HG02870 (cell line): ENCODE measurements around the gene RAMP1.
"Not testable (repeated sequence)": the region's sequence is repeated elsewhere in the genome, so short reads cannot be mapped to it uniquely, and the experiment has no call there.

ENCODE experiments used
- ATAC-seq: cut with Tn5 transposase; IDR thresholded peaks from one replicate; pipeline ENCODE4 v1.9.1; 2021; ENCODE audit warnings: mild to moderate bottlenecking, moderate library complexity; ENCODE audit not compliant: unreplicated experiment

The RAMP1 gene

DNA sequence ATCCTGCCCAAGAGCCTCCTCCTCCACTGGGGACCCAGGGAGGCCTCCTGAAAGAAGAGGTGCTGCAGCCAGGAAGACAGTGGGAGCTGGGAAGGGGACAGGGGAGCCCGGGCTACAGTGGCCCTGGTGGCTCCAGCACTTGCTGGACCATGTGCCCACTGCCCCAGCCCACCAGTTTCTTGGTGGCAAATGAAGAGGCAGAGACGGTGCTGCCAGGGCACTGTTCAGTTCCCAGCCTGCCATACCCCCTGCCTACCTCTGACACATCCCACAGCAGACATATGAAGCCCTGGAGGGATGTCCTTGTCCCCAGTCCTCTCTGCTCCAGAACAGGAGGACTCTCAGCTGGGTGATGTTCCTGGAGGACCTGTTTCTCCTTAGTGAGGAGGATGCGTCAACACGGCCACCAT is 3.7 kb downstream of the RAMP1 start:
- ATAC-seq = no peak

DNA sequence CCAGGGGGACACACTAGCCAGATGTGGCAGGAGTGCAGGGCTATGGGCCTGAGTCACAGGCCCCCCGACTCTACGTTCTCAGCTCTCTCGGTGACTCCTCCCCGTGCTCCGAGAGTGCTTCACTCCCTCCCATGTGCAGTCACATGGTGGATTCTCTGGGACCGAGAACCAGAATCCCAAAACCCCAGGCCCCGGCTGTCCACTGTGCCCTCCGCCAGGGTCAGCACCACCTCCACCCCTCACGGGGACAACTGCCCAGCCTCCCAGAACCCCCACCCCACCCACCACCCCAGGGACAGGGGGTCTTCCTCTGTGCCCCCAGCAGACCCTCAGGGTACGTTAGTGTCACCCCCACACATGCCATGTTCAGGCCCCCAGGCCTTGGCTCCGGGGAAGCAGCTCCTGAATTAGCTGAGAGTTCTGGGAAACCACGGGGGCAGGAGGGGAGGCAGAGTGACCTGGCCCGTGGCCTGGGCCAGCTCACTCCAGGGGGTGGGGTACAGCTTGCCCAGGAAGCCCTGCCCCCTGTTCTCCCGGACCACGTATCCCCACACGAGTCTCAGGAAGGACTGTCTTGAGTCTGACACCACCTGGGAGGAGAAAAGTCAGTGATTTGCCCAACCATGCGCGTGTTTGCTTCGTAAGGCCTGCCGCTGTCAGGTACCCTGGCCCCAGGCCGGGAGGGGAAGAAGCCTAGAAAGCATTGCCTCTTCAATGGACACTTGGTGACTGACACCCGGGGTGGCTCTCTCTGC is 4.4 kb downstream of the RAMP1 start:
- no peak for ATAC-seq

DNA sequence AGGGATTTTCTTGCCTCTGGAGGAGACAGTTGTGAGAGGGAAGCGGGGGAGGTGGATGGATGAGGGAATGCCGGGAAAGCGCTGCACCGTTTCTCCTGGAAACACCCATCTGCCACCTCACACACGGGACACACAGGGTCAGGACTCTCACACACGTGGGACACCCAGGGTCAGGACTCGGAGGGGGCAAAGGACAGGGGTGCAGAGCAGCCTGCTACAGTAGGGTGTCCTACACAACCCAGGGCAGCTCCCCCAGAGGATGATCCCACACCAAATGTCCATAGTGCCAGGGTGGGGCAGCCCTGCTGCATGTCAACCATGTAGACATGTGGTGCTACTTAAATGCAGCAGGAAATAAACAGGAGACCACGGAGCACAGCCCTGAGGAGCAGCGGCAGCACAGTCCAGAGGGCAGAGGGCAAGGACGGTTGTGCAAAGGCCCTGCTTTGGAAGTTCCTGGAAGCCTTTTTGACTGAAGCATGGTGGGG is 5.1 kb downstream of the RAMP1 start:
- no peak for ATAC-seq

DNA sequence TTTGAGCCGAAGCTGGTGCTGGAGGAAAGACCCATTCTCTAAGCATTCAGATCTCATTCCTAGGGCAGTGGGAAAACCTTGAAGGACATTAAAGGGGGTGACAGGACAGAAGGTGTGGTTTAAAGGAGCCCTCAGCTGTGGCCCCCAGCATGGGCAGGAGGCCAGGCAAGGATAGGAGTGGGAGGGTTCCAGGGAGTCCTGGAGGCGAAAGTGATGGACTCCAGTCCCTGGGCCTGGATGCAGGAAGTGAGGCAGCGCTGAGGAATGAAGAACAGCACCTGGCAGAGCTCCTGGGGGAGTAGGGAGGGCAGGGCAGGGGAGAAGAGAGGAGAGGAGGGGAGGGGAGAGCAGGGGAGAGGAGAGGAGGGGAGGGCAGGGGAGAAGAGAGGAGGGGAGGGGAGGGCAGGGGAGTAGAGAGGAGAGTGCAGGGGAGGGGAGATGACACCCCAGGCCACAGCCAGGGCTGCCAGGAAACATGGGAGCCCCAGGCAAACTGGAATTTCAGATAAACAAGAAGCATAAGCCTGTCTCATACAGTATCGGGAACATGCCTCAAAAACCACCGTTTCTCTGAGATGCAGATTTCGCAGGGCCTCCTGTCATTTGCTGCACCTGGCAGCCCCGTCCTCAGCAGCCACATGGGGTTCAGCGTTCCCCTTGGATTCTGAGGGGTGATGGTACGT is 5.7 kb downstream of the RAMP1 start:
- ATAC-seq = no peak

DNA sequence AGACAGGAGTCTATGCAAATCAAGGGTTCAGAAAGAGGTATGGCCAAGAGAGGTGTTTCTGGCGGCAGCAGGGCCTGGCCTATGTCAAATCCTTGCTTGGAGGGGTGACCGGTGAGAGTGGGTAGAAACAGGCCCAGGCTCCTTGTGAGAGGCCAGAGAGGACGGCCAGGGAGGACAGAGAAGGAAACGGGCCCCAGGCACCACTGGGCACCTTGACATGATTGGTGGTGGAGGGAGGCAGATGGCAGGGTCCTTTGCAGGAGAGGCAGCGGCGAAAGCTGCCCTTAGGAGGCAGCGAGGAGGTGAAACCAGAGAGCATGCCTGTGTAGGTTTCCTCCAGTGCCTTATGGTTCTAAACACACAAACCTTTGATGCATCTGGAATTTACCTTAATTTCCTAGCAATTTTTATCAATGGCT is 6.2 kb downstream of the RAMP1 start:
- no peak for ATAC-seq

DNA sequence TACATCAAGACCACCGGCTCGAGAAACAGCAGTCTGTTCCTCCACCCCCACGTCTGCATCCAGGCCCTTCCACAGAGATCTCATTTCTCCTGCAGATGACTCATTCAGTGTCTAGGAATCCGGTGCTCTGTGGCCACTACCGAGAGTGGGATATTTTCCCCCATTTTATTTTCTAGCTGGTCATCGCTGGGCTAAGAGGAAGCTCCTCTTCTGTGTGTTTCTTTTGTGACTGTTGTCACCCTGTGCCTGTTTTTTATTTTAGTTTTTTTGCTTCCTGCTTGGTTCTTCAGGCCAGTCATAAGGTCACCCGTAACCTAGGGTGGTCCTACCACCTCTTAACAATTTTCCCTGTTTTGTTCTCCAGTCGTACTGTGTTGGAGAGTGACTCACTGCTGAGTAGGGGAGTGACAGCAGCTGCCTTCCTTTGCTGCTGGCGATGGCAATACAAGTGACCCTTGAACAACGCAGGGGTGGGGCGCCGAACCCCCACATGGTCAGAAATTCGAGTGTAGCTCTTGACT is 6.7 kb downstream of the RAMP1 start:
- ATAC-seq = no peak

DNA sequence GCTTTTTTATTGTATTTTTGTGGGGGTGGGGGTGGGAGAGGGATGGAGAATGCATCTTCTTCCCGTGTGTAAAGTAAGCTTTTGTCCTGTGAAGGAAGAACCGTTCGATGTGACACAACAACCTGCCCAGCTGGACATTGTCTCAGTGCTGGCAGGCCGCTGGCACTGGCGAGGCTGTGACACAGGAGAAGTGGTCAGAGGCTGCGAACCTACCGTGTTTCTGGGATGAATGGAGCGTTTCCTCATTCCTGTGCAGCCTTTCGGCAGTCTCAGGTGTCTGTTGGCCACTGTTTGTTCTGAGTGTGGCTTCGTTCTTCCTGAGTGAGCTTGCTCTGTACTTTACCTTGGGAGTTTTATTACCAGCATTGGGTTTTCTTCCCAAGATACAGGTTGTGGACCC is 8.0 kb downstream of the RAMP1 start:
- no peak for ATAC-seq

DNA sequence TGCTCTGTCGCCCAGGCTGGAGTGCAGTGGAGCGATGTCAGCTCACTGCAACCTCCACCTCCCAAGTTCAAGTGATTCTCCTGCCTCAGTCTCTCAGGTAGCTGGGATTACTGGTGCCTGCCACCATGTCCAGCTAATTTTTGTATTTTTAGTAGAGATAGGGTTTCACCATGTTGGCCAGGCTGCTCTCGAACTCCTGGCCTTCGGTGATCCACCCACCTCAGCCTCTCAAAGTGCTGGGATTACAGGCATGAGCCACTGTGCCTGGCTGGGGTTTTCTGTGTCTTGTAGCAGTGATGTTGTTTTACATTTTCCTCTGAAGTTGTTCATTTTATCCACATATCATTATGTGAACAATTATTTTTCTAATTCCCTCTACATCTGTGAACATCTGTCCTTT is 8.7 kb downstream of the RAMP1 start:
- not testable (repeated sequence) for ATAC-seq

DNA sequence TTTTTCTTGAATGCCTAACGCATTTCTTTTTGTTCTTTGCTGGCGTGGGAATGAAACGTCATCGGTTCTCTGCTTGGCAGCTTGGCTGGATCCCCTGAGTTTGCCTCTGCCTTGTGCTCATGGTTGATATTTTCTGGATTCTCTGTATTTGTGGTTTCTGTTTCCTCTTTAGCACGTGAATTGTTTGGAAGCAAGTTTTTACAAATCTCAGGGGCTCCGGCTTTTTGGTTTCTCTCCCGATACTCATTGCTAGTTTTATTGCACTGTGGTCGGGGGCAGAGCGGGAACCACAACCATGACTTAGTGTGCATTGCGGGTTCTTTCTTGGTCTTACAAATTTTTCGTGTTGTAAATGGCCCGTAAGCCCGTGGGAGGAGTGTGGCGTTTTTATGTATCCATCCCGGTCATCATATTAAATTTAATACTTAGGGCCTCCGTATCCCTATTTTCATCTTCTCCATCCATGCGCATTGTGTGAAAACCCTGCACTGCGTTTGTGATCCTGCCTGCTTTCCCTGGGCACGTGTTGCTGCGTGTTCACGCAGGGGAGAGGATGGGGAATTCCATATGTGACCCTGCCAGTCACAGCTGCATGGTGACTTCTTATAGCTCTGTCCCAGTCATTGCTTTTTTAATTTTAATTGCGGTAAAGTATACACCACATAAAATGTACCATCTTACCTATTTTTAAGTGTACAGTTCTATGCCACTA is 9.4 kb downstream of the RAMP1 start:
- no peak for ATAC-seq

DNA sequence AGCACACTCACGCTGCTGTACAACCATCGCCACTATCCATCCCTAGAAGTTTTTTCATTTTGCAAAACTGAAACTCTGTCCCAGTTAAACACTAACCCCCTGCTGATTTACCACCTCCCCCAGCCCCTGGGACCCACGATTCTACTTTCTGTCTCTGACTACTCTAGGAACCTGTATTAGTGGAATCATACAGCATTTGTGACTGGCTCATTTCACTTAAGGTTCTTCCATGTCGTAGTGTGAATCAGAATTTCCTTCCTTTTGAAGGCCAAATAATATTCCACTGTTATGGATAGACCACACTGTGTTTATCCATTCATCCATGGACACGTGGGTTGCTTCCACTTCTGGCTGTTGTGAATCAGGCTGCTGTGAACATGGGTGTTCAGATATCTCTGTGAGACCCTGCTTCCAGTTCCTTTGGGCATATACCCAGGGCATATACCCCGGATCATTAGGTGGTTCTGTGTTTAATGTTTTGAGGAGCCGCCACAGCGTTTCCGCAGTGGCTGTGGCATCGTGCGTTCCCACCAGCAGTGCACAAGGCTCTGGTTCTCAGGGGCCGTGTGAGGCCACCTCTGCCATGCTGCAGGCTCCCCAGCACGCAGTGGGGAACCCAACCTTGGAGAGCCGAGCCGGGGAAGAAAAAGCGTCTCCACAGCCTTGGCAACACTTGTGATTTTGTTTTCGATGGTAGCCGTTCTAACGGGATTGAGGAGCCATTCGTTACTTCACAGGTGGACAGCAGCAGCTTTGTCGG is 10.1 kb downstream of the RAMP1 start:
- no peak for ATAC-seq

DNA sequence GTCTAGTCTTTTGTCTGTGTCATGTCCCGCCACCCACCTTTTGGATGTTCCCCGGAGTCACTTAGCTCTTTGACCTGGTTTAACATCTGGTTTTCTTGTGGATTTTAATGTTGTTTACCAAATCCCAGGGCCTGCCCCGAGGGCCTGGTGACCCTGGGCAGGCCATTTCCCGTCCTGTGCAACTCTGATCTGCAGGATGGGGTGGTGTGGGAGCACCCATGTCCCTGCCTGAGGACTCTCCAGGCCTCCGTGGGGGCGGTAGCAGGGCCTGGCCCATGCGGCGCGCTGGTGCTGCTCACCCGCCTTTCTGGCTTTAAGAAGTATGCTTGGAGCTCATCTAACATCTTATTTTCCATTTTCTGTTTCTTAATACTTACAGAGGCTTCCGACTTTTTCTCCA is 10.7 kb downstream of the RAMP1 start:
- ATAC-seq = no peak

DNA sequence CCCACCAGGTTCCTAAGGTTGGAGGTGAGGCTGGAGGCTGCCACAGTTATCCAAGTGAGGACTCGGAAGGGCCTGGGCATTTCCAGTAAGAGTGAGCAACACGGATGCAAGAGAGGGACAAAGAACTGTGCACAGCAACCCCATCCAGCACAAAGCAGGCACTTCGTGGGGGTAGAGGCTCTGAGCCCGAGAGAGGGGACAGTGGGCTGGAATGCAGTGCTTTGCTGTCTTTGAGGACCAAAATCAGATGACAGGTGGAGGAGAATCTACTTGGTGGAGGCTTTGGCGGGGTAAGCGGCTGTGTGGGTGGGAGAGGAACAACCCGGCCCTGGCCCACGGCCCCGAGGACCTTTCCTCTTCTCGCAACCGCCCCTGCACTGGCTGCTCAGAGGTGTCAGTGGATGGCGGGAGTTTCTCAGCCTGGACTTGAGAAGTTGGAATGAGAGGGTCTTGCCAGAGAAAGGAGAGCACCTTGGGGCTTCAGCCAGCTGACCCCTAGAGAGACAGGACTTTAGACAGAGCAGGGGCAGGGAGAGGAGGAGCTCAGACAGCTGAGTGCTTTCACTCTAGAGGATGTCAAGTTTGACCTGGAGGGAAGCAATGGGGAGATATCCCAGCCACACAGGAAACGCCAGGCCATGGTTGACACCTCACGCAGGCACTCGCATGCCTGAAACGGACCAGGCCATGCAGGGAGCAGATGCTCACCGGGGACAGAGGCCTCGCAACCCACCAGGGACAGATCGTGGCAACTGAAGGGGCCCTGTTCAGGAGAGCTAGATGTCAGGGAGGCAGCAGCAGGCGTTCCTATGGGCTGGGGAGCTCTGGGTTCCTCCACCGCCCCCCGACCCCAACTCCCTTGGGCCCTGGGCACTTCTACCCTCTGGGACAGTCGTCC is 11.6 kb downstream of the RAMP1 start:
- no peak for ATAC-seq

DNA sequence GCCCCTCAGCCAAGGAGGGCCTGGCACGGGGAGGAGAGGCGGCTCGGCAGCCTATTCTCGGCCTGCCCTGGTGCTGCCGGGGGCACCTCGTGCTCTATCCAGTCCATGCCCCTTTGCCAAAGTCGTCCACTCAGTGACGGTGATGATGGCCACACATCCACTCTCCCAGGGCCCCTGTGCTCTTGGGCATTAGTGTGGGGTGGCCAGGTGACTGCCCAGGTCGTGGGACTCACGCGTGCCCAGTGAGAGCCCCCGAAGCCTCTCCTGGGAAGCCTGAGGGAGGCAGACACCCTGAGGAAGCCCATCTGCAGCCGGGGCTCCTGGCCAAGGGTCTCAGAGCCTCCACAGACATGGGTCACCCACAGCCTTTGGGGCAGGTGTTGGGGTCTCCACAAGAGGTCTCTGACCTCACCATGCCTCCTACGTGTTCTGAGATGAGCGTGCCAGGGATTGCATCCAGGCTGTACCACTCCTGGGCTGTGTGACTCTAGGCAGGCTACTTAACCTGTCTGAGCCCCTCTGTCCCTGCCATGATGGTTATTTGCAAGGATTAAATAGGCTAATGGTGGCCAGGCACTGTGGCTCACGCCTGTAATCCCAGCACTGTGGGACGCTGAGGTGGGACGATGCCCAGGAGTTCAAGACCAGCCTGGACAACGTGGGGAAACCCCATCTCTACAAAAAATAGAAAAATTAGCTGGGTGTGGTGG is 12.9 kb downstream of the RAMP1 start:
- ATAC-seq = no peak

DNA sequence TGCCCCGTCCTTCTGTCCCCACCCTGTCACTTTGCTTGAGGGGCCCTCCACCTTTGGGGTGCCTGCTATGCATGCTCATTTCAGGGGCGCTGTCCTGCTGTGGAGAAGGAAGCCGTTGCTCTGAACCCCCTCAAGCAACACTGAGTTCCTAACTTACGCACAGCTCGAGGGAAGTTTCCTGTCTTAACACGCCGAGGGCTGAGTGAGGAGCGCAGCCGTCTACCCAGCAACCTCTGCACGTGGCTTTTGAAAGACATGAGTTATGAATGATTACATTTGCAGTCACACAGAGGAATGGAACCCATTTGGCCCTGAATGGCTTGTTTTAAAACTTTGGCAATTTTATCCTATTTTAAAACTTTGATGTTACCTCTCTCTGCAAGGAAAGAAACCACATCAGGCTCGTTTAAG is 14.0 kb downstream of the RAMP1 start:
- no peak for ATAC-seq

DNA sequence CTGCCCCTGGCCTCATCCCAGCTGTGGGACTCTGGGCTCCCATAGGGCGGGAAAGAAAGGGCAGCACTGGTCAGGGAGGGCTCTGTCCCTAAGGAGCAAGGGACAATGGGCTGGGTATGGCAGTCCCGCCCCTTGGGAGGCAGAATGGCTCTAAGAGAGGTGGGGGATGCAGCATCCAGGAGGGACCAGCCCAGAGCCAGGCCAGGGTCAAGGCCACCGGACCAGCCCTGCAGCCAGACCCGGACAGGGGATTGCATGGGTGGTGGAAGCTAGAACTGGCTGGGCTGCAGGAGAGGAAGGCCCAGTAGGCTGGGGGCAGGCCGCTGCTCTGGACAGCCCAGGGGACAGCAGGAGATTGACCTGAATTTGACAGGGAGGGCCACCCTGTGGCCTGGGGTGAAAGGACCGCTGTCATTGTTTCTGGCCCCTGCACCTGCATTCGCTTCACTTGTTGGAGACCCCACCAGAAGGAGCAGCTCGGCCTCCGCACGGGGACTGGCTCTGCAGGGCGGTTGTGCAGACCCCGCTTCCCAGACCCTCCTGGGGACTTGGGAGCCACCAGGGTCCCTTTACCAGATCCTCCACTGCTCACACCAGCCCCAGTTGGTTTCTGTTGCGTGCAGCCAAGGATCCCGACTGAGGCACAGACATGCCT is 14.6 kb downstream of the RAMP1 start:
- no peak for ATAC-seq

DNA sequence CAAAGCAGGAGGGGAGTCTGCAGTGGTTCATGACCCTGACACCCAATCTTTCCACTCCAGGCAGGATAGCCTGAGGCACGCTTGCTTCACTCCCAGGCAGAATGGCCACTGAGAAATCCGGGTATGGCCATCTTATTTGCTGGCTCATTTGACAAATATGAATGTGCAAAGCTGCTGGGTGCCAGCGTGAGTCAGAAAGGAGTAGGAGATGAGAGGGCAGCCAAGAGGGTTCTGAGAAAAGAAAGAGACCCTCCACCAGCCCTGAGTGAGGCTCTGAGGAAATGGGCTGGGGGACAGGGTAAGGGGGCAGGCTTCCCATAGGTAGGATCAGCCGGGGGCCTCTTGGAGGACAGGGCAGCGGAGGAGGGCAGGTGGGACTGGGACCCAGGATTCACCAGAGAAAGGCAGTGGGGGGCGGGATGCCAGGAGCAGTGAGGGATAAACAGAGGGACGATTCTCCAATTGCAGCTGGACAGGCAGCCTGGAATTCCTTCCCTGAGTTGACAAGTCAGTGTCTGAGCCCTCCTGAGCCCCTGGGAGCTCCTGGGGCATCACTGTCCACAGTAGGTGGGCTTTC is 15.2 kb downstream of the RAMP1 start:
- no peak for ATAC-seq

DNA sequence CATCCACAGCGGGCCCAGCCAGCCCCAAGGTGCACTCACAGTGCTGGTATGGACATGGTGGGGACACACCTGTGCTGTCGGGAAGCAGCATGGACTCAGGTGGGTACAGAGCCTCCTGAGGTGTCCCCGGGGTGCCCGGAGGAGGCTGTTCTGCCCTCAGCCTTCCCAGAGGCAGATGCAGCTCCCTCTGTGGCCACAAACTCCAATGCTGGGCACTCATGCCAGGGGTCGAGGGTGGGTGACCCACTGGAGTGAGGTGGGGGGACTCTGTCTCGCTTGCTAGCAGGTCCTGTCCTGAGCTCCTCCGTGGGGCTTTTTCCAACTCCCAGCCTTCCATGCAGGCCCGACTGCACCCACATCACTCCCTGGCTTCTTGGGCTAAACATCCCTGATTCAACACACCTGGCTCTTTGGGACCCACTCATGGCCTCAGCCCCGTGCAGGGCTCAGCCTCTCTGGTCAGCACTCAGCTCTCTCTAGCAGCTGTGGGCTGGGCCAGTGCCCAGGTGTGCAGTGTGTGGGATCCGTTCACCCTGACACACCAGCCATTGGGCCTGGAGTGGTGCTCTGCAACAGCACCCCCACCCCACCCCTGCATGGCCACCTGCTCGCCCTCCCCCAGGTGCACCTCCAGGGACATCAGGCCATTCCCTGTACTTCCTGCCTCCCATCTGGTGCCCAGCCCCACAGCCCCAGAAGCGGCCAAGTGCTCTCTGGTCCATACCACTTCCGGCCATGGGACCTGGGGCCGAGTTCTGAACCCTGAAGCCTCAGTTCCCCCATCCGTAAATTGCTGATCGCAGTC is 16.0 kb downstream of the RAMP1 start:
- no peak for ATAC-seq
